GM19099 (cell line): Measurements from ENCODE around the gene CADPS2.

Experiments
- POLR2A ChIP-seq: IDR thresholded peaks from 3 replicates; pipeline ENCODE4 v1.6.1; 2011; ENCODE audit warnings: low read depth; ENCODE audit not compliant: insufficient read length; ENCODE audit errors: extremely low read depth

CADPS2 gene

DNA sequence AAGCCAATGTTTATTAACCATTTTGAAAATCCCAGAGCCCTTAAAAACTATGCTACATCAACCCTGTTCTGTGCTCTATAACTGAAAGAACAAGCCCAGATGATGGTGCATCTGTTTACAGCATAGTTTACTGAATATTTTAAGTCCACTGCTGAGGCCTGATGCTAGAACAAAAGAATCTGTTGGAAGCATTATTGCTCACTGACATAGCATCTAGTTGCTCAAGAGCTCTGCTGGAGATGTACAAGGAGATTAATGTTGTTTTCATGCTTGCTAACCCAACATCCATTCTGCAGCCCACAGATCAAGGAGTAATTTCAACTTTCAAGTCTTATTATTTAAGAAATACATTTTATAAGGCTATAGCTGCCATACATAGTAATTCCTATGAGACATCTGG lies 400.4 kb downstream of the CADPS2 start:
- TF ChIP-seq POLR2A: no peak

DNA sequence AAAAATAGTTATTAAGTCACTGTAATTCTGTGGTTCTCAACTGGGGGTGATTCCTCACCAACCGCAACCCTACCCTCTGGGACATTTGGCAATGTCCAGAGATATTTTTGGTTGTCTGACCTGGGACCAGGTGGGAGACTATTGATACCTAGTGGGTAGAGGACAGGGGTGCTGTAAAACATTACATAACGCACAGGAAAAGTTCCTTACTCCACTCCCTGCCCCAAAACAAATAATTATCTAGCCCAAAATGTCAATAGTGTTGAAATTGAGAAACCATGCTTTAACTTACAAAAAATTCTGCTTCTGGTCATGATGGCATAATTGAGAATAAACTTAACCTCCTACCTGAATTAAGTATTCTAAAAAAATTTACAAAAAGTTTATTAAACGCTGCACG lies 404.0 kb downstream of the CADPS2 start:
- TF ChIP-seq POLR2A: no peak

DNA sequence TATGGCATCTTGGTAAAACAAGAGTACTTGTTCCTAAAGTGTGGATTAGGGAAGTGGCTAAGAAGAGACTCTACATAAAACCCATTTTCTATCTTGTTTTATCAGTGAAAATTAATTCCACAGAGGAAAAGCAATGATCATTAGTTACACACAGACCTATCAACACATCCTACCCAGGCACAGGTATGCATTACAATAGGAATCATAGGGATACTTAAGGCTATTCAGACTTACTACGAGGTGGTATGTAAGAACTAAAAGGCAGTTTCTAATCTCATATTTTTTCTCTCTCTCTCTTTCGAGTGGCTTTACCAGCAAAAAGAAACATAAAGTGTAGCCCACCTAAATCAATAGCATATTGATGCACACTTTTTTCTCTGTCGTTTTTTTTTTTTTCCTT lies 415.4 kb downstream of the CADPS2 start:
- TF ChIP-seq POLR2A: no peak

DNA sequence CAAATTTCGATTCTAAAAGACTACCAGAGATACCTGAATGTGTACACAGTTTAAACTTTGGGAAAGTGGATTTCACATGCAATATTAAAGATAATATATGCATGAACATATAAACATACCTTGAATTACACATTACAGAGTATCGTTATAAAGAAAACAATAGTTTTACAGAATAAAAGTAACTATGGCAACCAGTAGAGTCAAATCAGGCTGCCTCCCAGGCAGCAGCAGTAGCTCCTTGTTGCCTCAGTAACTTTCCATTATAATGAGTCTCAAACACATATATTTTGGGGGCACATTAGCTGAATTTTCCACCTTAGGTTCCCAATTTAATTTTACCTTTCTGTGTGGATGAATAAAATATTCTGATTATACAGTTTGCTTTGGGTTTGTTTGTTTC lies 417.3 kb downstream of the CADPS2 start:
- TF ChIP-seq POLR2A: no peak

DNA sequence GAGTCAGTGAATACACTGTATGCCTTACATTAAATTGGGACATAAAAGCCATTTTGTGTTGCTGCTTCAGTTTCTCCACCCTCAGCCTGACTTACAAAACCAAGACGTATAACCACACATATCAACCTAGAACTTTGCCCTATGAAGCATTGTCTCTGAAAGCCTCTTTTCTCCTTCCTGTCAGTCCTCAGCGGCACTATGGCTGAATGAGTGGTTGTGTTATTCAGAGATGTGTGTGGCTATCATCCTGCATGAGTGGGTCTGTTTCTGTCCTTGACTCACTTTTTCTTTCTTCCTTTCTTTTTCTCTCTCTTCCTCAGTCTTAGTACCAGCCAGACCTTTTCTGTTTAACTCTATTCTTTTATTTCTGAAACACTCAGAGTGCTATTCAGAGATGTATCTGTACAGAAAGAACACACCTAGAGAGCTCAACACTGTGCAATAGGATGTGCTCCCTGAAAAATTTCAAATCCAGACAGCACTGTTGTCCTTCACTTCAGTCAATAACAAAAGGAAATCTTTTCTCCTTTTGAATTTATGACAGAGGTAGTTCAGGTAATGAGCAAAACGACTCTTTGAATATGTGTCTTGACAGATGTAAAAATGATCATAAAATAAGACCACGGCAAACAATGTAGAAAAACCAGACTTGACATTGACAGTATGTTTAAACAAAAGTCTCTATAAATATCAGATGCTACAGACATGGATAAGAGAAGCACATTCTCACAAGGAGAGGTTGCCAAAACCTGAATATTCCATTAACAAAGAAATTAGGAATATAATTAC lies 418.4 kb downstream of the CADPS2 start:
- TF ChIP-seq POLR2A: no peak

DNA sequence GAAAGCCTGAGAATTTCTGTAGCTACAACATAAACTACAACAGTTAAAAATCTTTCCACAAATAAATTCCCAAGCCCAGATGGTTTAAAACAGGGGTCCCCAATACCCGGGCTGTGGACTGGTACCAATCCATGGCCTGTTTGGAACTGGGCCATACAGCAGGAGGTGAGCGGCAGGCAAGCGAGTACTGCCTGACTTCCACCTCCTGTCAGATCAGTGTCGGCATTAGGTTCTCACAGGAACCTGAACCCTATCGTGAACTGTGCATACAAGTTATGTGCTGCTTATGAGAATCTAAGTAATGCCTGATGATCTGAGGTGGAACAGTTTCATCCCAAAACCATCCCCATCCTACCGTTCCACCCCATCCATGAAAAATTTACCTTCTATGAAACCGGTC lies 421.0 kb downstream of the CADPS2 start:
- TF ChIP-seq POLR2A: no peak

DNA sequence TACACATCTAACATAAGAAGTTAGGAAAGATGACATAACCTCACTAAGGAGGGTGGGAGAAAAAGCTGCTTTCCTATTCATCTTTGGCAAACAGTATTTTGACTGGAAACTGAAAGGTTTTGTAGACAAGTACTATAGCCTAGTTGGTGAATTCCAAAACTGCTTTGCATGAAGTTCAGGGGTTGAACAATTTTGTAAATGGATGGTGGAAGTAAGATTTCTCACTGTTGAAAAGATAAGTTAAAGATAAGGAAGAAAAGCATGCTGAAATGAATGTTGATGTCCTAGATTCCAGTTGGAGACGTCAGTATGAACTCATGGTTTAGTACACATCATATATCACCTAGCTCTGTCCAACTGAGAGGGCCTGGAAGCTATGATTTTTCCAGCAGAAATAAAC lies 422.6 kb downstream of the CADPS2 start:
- no peak for TF ChIP-seq POLR2A

DNA sequence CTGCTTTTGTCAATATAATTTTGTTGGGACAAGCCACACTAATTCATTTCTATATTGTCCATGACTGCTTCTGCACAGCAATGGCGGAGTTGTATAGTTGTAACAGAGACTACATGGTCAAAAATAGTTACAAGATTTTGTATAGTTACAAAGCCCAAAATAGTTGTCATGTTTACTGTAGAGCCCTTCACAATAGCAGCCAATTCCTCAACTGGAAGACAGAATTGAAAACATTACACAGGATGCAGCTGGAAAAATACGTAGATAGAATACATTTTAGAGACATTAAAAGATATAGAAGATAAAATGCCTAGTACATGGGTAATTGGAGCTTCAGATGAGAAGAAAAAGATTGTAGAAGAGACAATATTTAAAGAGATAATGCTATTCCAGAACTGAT lies 425.3 kb downstream of the CADPS2 start:
- TF ChIP-seq POLR2A: no peak

DNA sequence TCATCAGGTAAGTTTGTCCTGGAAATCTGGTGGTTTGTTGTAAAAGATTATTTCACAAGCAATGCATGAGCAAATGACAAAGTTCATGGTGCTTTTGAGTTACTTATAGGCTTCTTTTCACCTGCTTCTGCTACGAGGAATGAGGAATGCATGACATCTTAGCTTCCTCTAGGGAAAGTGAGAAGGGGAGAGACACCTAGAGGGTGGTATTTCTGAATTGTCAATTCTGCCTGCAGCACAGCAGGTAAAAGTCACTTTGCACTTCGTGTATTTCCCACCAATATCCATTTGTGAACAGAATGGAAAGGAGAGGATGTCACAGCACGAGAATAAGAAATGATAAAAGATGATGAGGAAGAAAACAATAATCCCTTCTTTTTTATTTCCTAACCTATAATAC lies 428.3 kb downstream of the CADPS2 start:
- TF ChIP-seq POLR2A: no peak

DNA sequence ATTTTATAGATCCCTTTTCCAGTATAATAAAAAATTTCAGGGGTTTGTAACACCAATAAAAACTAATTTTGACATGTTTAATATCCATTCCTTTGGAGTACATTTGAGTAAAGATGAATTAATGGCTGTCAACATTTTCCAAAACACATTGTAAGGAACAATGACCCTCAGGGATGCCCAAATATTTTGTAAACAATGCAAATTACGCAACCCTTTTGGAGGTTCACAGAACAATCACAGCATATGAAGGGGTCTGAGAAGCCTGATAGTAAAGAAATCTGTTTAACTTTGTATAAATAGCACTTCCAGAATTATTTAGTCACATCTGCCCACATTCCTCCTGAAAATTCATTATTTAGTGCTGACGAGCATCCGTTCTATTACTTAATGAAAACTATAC lies 428.9 kb downstream of the CADPS2 start:
- no peak for TF ChIP-seq POLR2A

DNA sequence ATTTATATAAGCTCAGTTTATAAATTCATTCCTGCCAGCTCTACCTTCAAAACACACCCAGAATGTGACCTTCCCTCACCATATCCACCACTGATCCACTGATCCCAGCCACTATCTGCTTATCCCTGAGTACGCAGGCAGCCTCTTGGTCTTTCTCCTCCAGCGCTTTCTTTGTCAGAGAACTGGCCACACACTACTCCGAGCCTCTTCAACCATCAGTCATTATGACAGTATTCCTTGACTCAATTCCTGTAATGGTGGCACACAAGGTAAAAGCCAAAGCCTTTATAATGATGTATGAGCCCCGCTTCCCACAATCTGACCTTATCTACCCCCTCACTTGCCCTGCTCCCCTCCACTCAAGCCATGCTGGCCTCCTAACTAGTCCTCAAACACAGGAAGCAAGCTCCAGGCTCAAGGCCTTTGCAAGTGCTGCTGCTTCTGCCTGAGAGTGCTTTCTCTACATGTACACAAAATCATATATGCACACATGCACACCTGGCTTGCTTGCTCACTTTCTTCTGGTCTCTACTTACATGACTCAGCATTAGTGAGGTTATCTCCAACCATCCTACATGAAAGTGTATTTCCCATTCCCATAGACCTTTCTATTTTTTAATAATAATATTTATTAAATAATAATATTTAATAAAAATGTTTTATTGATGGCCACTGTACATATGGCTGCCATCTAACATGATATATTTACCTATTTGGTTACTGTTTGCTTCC lies 431.3 kb downstream of the CADPS2 start:
- no peak for TF ChIP-seq POLR2A

DNA sequence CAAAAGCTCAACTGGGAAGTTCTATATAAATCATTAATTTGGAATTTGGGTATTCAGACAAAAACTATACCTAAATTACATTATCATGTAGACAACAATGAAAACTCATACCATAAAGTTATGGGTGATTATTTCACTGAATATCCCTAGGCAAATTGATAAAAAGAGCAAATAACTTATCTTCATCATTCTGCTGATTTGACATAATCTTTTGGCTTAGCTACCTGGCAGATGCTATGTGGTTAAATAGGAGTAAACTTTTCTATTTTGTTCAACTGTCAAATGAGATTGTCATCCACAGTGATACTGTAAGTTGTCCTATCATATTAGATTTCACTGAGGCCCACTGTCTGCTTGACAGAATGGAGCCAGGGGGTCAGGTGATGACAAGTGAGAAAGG lies 432.8 kb downstream of the CADPS2 start:
- TF ChIP-seq POLR2A: no peak

DNA sequence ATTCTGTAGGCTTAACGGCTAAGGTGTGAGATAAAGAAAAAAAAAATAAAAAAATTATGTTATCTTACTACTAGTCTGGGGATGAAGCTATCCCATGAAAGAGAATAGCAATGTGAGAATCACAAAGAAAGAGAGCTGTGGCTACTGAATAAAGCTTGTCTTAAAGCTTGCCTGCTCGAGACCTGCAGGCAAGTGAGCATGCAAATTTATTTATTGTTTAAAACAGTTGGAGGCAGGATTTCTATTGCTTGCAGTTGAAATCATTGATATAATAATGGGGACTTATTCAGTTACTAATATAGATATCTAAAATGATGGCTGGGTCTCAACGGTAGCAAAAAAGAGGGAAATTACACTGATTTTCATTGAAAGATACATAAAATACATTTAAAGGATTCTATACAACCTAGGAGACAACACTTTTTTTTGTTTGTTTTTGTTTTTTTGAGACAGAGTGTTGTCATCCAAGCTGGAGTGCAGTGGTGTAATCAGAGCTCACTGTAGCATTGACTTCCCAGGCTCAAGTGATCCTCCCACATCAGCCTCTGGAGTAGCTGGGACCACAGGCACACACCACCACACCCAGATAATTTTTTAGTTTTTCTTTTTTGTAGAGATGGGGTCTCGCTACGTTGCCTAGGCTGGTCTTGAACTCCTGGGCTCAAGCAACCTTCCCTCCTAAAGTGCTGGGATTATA lies 437.2 kb downstream of the CADPS2 start:
- TF ChIP-seq POLR2A: no peak

DNA sequence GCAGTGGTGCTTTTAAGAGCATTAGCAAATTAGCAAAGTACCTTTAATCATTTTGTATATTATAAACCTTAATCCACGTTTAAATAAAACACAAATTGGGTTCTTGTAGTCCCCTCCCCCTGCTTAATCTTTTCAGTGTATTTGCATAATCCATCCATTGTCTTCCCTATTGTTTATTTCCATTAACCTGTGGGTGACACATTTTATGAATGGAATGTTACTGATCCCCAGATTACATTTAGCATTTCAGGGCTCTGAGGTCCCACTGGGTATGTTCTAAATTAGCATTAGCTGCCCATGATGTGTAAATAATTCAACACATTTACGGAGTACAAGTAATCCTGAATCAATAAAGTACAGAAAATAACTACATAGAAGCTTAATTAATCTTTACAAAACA lies 443.3 kb downstream of the CADPS2 start:
- no peak for TF ChIP-seq POLR2A

DNA sequence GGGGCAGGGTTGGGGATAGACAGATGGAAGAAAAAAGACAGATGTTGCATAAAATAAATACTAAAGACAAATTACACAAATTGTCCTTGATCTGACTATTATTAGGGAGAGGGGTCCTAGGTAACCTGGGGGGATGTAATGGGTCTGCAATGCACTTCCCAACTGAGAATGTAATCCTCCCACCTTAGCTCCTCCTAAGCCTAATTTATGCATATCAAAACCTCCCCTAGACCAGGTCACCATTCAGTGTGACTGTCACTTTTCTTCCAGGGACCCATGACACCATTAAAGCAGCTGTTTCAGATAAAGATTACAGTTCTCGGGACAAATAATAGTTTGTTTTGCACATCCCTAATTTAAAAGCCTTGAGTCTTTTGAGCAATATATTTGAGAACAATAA lies 447.8 kb downstream of the CADPS2 start:
- TF ChIP-seq POLR2A: no peak

DNA sequence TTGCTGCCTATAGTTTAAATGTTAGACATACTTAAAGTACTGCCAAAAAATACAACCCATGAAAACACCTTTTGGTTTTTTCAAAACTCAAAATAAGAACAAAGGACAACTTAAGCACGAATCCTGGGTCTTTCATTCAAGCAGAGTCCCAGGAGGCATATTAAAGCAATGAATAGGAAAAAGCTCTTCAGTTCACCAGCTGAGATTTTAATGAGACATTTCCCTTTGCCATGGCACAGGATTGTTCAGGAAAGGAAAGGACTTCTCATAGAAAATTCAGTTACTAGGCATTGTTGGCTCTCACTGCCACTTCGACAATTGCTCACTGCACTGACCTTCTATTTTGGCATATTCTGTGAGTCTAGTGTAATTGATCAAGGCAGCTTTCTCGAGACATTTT lies 448.3 kb downstream of the CADPS2 start:
- no peak for TF ChIP-seq POLR2A
